HG03095 (cell line): ENCODE measurements around the gene CENPVL1.
"Not testable (repeated sequence)": the region's sequence is repeated elsewhere in the genome, so short reads cannot be mapped to it uniquely, and the experiment has no call there.

Source experiments
- ATAC-seq: cut with Tn5 transposase; IDR thresholded peaks from one replicate; pipeline ENCODE4 v1.9.1; 2021; ENCODE audit warnings: moderate library complexity; ENCODE audit not compliant: unreplicated experiment

Gene CENPVL1

DNA sequence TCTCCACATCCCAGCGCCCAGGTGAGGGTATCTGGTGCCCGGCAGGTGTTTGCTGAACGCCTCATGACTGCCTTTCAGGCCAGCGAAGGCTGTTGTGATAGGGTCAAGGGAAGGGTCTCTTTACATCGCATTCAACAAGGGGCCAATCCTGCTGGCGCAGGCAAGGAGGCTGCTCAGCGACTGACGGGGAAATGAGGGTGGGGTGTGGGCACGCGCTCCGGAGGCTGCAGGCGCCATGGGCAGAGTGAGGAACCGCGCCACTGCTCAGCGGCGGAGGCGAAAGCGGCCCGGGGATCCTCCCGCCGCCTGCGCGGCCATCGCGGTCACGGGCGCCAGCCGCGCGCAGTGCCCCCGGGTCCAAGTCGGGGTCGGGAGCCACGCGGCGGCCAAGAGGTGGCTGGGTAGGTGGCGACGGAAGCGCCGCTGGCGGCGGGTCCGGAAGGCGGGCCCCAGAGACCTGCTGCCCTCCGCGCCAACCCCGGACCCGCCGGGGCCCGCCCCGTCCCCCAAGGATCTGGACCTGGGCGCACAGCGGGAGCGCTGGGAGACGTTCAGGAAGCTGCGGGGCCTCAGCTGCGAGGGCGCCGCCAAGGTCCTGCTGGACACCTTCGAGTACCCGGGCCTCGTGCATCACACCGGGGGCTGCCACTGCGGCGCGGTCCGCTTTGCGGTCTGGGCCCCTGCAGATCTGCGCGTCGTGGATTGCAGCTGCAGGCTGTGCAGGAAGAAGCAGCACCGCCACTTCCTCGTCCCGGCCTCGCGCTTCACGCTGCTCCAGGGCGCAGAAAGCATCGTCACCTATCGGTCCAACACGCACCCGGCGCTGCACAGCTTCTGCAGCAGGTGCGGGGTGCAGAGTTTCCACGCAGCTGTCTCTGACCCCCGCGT, at the start of gene CENPVL1:
TSS of gene CENPVL1 (plus strand) at position 236 of the 888 bp plus-strand sequence. CDS start at position 236, 0 bp downstream.
- not testable (repeated sequence) for ATAC-seq

DNA sequence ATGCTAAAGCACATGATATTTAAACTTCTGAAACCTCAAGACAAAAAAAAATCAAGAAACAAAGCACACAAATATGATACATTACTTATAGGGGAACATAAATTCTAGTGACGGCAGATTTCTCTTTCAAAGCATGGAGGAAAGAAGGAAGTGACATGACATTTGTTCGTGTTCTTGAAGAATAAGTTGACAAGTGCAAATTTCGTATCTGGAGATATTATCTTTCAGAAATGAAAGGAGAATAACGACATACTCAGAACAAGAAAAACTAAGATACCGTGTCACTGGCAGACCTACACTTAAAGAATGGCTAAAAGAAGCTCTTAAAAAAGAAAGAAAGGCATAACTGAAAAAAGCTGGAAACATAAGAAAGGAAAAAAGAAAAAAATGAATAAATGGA, 44.3 kb upstream of the CENPVL1 start:
- no peak for ATAC-seq

DNA sequence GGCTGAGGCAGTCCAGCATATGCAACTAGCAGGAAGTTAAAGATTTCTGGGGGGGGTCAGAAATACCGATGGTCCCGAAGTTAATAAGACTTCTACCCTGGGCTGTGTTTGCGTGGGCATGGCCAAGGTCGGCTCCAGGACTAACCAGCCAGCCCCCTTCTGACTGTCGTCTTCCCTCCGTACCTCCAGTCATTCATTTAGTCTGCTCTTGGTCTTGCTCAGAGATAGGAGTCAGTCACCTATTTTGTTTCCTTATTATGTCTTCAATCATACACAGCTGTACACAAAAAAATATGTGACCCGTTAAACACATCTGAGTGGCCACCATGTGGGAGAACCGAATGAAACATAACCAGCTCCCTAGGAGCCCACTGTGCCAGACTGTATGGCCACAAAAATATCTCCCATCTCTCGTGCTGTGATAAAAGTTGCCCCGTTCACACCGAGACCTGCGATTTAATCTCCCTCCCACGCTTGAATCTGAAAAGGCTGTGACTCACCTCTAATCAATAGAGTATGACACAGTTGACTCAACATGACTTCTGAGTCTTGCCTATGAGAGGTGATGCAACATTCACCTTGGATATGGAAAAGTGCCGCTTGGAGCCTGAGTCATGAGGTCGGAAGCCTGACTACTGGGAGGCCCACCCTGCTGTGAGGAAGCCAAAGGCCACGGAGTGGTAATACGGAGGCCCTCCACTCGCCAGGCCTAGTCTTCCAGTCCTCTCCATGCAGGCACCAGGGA, 30.5 kb upstream of the CENPVL1 start:
- ATAC-seq: not testable (repeated sequence)

DNA sequence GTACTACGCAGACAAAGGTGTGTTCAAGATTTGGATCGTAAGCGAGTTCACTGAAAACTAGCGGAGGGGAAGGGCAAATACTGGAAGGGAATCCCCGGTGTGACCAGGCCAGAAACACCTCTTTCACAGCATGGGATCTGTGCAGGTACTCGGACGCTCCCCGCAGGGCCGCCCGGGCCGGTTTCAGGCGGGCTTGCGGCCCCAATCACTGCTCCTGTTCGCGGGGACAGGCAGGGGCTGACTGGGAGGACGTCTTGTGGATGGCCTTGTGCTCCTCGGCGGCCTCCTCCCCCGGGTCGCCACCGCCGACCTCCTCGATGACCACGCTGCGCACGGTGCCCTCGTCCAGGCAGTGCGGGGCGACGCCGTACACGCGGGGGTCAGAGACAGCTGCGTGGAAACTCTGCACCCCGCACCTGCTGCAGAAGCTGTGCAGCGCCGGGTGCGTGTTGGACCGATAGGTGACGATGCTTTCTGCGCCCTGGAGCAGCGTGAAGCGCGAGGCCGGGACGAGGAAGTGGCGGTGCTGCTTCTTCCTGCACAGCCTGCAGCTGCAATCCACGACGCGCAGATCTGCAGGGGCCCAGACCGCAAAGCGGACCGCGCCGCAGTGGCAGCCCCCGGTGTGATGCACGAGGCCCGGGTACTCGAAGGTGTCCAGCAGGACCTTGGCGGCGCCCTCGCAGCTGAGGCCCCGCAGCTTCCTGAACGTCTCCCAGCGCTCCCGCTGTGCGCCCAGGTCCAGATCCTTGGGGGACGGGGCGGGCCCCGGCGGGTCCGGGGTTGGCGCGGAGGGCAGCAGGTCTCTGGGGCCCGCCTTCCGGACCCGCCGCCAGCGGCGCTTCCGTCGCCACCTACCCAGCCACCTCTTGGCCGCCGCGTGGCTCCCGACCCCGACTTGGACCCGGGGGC, 28.2 kb upstream of the CENPVL1 start:
- ATAC-seq: not testable (repeated sequence)

DNA sequence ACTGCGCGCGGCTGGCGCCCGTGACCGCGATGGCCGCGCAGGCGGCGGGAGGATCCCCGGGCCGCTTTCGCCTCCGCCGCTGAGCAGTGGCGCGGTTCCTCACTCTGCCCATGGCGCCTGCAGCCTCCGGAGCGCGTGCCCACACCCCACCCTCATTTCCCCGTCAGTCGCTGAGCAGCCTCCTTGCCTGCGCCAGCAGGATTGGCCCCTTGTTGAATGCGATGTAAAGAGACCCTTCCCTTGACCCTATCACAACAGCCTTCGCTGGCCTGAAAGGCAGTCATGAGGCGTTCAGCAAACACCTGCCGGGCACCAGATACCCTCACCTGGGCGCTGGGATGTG, 27.6 kb upstream of the CENPVL1 start, which contains the start of gene CENPVL2:
TSS of gene CENPVL2 (minus strand) at position 112 of the 343 bp plus-strand sequence. CDS start at position 112, 0 bp downstream.
- not testable (repeated sequence) for ATAC-seq

DNA sequence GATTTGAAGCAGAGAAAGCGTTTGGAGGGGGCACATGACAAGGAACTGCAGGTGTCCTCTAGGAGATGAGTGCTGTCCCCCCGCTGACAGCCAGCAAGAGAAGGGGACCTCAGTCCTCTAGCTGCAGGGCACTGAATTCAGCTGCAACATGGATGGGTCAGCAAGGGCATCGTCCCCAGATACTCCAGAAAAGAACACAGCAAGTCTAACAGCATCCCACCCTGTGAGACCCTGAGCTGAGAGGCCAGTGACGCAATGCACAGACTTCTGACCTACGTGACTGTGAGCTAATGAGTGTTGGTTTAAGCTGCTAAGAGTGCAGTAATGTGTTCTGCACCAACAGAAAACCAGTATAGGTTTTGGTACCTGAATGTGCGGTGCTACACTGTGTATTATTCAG, 16.1 kb upstream of the CENPVL1 start:
- no peak for ATAC-seq

DNA sequence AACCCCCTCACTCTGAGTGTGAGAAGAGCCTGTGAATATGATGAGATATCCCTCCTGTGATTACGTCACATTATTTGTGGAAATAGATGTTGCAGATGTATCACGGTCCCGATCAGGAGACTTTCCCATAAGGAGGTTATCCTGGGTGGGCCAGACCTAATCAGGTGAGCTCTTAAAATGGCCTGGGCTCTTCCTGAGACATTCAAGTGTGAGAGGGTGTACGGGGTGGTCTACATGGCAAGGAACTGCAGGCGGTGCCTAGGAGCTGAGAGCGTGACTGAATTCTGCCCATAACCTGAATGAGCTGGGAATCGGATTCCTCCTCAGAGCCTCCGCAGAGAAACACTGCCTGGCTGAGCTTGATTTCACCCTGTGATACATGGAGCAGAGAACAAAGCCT, 12.9 kb upstream of the CENPVL1 start:
- no peak for ATAC-seq

DNA sequence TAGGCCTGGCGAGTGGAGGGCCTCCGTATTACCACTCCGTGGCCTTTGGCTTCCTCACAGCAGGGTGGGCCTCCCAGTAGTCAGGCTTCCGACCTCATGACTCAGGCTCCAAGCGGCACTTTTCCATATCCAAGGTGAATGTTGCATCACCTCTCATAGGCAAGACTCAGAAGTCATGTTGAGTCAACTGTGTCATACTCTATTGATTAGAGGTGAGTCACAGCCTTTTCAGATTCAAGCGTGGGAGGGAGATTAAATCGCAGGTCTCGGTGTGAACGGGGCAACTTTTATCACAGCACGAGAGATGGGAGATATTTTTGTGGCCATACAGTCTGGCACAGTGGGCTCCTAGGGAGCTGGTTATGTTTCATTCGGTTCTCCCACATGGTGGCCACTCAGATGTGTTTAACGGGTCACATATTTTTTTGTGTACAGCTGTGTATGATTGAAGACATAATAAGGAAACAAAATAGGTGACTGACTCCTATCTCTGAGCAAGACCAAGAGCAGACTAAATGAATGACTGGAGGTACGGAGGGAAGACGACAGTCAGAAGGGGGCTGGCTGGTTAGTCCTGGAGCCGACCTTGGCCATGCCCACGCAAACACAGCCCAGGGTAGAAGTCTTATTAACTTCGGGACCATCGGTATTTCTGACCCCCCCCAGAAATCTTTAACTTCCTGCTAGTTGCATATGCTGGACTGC, 2.8 kb downstream of the CENPVL1 start:
- not testable (repeated sequence) for ATAC-seq

DNA sequence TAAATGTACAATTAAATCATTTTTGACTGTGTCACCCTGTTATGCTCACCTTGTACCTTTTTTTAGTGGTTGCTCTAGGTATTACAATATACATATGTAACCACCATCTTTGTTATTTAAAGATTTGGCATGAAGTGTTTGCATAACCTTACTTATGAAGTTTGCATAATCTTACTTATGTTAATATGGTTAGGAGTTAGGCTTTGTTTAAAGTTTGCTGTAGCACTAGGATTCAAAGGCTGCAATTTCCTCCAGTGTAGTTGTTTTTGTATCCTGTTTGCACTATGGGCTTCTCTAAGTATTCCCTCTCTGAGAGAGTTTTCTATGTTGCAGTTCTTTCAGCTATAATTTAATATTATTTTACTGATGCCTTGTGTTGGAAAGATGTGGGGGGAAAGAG, 17.9 kb downstream of the CENPVL1 start:
- ATAC-seq: no peak

DNA sequence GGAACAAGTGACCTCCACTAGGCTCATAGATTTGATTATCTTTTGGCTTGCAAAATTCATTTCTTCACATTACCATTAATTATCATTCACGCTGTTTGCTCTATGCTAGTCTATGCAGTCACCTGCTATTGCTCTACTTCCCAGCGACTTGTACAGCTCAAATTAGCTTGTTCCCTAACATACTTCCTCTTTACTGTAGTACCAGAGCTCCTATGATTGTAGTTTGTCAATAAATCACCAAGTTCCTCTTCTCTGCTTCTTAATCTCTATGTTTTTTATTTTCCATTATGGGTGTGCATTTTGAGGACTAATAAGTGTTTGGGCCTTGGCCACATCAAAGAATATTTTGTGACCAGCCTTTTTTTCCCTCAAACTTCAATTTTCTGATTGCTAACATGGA, 26.8 kb downstream of the CENPVL1 start:
- no peak for ATAC-seq

DNA sequence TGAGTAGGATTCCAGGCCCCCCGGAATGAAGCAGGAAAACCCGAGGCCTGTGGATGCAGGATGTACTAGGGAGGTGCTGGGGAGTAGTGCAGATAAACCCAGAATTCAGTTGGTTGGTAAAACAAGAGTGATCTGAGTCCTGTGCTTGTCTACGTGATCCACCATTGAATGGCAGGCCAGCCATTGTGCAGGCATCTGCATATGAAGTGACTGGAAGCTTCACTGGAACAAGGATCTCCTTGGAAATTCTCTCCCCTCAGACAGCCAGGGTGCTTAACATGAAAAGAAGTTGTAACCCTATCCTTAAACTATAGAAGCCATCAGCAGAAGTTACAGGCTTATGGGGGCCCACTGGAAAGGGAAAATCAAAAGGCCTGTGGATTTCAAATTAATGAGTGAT, 32.3 kb downstream of the CENPVL1 start:
- ATAC-seq: no peak

DNA sequence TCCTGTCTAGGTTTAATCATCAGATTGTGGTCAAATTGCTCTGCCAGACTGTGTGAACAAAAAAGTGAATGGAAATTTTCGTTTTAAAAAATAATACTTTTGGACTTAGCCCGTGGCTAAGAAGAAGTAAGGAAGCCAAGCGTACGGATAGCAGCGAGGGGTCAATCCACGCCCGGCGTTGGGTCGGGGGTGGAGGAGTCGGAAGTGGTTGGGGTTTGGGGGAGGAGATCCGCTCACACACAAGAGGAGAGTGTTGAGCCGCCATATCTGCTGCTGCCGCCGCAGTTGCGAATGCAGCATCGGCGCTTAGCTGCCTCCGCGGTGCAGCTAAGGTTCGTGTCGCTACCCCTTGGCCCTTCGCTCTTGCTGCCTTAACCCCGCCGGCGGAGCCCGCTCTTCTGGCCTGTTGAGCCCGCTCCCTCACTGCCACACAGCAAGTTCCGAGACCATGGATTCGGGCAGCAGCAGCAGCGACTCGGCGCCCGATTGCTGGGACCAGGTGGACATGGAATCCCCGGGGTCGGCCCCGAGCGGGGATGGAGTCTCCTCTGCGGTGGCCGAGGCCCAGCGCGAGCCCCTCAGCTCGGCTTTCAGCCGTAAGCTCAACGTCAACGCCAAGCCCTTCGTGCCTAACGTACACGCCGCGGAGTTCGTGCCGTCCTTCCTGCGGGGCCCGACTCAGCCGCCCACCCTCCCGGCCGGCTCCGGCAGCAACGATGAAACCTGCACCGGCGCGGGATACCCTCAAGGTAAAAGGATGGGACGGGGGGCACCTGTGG, 33.1 kb downstream of the CENPVL1 start, which contains the start of gene GSPT2:
TSS of gene GSPT2 (plus strand) at position 264 of the 779 bp plus-strand sequence. CDS start at position 449, 185 bp downstream.
- peak; percentile 94 for ATAC-seq

DNA sequence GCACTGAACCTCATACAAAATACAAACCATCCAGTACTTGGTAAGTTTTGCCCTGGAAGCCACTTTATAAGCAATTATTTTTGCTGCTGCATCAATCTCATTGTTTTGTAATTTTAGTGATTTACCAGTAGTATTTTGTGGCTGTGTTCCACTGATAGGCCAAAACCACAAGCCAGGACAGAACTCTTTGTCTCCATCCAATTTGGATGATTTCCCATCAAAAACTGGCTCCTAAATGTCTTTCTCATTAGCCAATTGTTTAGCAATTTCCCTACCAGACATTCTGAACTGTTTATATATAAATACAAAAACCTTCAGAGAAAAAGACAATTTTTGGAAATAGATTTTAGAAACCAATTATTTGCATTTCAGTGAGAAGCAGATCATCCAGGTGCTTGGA, 37.4 kb downstream of the CENPVL1 start:
- ATAC-seq: no peak

DNA sequence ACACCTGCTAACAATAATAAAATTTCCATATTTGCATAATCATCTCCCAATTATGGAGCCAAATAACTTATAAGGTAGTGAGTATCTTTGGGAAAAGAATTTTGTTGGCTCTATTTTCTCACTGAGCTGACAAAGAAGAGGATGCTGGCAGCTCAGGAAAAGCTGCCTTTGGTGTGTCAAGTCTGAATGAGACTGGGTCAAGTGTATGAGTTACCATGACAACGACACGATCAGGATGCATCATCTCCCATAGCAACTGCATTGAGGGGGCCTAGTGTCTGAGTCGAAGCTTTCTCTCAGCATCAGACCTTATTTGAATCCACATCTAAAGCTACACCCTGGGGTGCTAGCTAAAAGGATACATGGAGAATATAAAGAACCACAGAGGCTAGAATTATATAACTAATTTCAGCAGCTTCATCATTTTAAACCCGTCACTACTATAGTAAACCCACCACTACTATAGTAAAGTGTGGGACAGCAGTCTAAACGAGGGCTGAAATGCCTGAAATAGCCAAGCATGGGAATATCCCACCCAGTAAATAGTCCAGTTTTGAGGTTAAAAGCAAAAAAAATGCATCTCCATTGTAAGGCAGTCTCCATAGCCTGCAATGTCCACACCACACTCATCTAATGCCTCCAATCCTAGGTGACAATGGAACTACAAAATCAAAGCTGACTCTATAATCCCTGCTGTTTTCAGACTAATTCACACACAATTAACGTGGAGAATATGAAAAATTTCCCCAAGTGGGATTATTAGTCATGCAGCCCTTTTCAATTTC, 48.9 kb downstream of the CENPVL1 start:
- no peak for ATAC-seq

DNA sequence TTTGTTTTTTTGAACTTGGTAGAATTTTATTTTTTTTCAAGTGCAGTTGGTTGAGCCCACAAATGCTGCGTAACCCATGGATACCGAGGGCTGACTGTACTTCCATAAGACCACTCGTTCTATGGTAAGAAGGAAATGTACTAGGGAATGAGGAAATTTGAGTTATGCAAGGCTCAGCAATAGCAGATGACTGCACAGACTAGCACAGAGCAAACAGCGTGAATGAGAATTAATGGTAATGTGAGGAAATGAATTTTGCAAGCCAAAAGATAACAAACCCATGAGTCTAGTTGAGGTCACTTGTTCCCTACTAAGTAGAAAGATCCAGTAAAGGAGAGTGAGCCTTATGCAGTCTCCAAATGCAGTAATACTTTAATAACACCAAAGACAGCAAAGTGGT, 50.3 kb downstream of the CENPVL1 start:
- no peak for ATAC-seq
